ENCODE data around the gene LCN10. TPM values are rescaled to one million over a fixed set of nuclear protein-coding genes. Genes with fewer than 3 reads are reported as not detected.
"Not testable (repeated sequence)": the region's sequence is repeated elsewhere in the genome, so short reads cannot be mapped to it uniquely, and the experiment has no call there.

The LCN10 gene
- total RNA-seq, 1 donor from 2014 or later = 8.3 TPM

- Histone ChIP-seq H3K4me3 (no peak overlapping the region), H3K27ac (no peak overlapping the region), H3K36me3 (no peaks in the 10 kb centered on the region), H3K9me3 (peaks cover 6% of the 10 kb centered on the region), H3K27me3 (no peaks in the 10 kb centered on the region), H3K4me1 (peaks cover 5% of the 10 kb centered on the region)
- no peak for TF ChIP-seq CTCF (IDR thresholded peaks at IDR 0.05)
- TF ChIP-seq POLR2AphosphoS5 (IDR thresholded peaks at IDR 0.05; ENCODE audit: insufficient read depth in 1 of 2, low read depth in 1 of 2) = no peak
- TF ChIP-seq POLR2A (IDR thresholded peaks at IDR 0.05) = no peak
- intact Hi-C loops (cut with DNase I) = no loop called here
- DNase-seq (ENCODE audit: extremely low spot score in 2 of 2) = no peak
Observed at GRCh38 chr9:136759001-136759400, 16.3 kb upstream of the LCN10 start.

- Histone ChIP-seq H3K9me3 (peaks cover 6% of the 10 kb centered on the region), H3K4me1 (no peaks in the 10 kb centered on the region), H3K36me3 (no peaks in the 10 kb centered on the region), H3K4me3 (no peak overlapping the region), H3K27ac (no peak overlapping the region), H3K27me3 (no peaks in the 10 kb centered on the region)
- DNase-seq (ENCODE audit: extremely low spot score in 2 of 2) = no peak
- intact Hi-C loops (cut with DNase I) = no loop called here
- TF ChIP-seq POLR2A (IDR thresholded peaks at IDR 0.05) (no peak), POLR2AphosphoS5 (IDR thresholded peaks at IDR 0.05; ENCODE audit: insufficient read depth in 1 of 2, low read depth in 1 of 2) (no peak), CTCF (IDR thresholded peaks at IDR 0.05) (no peak)
Observed at GRCh38 chr9:136757751-136758140, 15.0 kb upstream of the LCN10 start.

- H3K27me3 ChIP-seq = no peaks in the 10 kb centered on the region
- no peak for DNase-seq (ENCODE audit: extremely low spot score in 2 of 2)
- intact Hi-C loops (cut with DNase I) = no loop called here
Observed at GRCh38 chr9:136757328-136757727, 14.6 kb upstream of the LCN10 start.

GRCh38 chr9:136756836-136757235 is 14.1 kb upstream of the LCN10 start:
- Histone ChIP-seq H3K27me3 (no peaks in the 10 kb centered on the region), H3K4me3 (no peak overlapping the region), H3K4me1 (no peaks in the 10 kb centered on the region), H3K9me3 (peaks cover 6% of the 10 kb centered on the region), H3K36me3 (no peaks in the 10 kb centered on the region), H3K27ac (no peak overlapping the region)
- DNase-seq (ENCODE audit: extremely low spot score in 2 of 2) = no peak
- intact Hi-C loops (cut with DNase I) = no loop called here
- TF ChIP-seq CTCF (IDR thresholded peaks at IDR 0.05) = no peak
- no peak for TF ChIP-seq POLR2AphosphoS5 (IDR thresholded peaks at IDR 0.05; ENCODE audit: insufficient read depth in 1 of 2, low read depth in 1 of 2)
- no peak for TF ChIP-seq POLR2A (IDR thresholded peaks at IDR 0.05)

More at GRCh38 chr9:136757328-136757727, 14.6 kb upstream of the LCN10 start:
- H3K27ac ChIP-seq = no peak overlapping the region
- no peaks in the 10 kb centered on the region for H3K4me1 ChIP-seq
- TF ChIP-seq POLR2A (IDR thresholded peaks at IDR 0.05) = no peak
- TF ChIP-seq POLR2AphosphoS5 (IDR thresholded peaks at IDR 0.05; ENCODE audit: insufficient read depth in 1 of 2, low read depth in 1 of 2) = no peak
- TF ChIP-seq CTCF (IDR thresholded peaks at IDR 0.05) = no peak
- H3K36me3 ChIP-seq = no peaks in the 10 kb centered on the region
- peaks cover 6% of the 10 kb centered on the region for H3K9me3 ChIP-seq
- no peak overlapping the region for H3K4me3 ChIP-seq

- Histone ChIP-seq H3K9me3 (peaks cover 6% of the 10 kb centered on the region), H3K36me3 (no peaks in the 10 kb centered on the region), H3K4me1 (no peaks in the 10 kb centered on the region), H3K27me3 (no peaks in the 10 kb centered on the region), H3K4me3 (no peak overlapping the region), H3K27ac (no peak overlapping the region)
- intact Hi-C loops (cut with DNase I) = no loop called here
- DNase-seq (ENCODE audit: extremely low spot score in 2 of 2) = no peak
- TF ChIP-seq CTCF (IDR thresholded peaks at IDR 0.05) (no peak), POLR2A (IDR thresholded peaks at IDR 0.05) (no peak), POLR2AphosphoS5 (IDR thresholded peaks at IDR 0.05; ENCODE audit: insufficient read depth in 1 of 2, low read depth in 1 of 2) (no peak)
Observed at GRCh38 chr9:136756134-136756438, 13.3 kb upstream of the LCN10 start.

- H3K36me3 ChIP-seq; H3K4me3 ChIP-seq; H3K9me3 ChIP-seq; H3K27me3 ChIP-seq; H3K27ac ChIP-seq; DNase-seq (ENCODE audit: extremely low spot score in 2 of 2); intact Hi-C loops (cut with DNase I); H3K4me1 ChIP-seq: not testable (repeated sequence)
Observed at GRCh38 chr9:136755302-136756133, 12.8 kb upstream of the LCN10 start.

All from vagina (tissue), 2 donors.